Upper lobe of right lung (tissue), 1 donor: ENCODE measurements around the gene PMEPA1. TPM values are rescaled to one million over a fixed set of nuclear protein-coding genes. Genes with fewer than 3 reads are reported as not detected.
"Not testable (repeated sequence)": the region's sequence is repeated elsewhere in the genome, so short reads cannot be mapped to it uniquely, and the experiment has no call there.

Experiments
- ATAC-seq: fragments of 200-7000 bp; cut with Tn5 transposase; one replicate; pipeline ENCODE4 v1.9.1; 2020; ENCODE audit warnings: mild to moderate bottlenecking, moderate library complexity
- DNase-seq: peaks from one replicate; pipeline ENCODE4 v3.0.0-alpha.2; 2020
- H3K27ac ChIP-seq: fragments of 200-600 bp; one replicate; pipeline ENCODE4 v1.8.0; 2022
- H3K27me3 ChIP-seq: fragments of 200-600 bp; one replicate; pipeline ENCODE4 v1.8.0; 2022; ENCODE audit warnings: mild to moderate bottlenecking
- H3K36me3 ChIP-seq: fragments of 200-600 bp; one replicate; pipeline ENCODE4 v1.8.0; 2022
- H3K4me1 ChIP-seq: fragments of 200-600 bp; one replicate; pipeline ENCODE4 v1.8.0; 2022
- H3K4me3 ChIP-seq: fragments of 200-600 bp; one replicate; pipeline ENCODE4 v1.8.0; 2022; ENCODE audit warnings: mild to moderate bottlenecking
- H3K9me3 ChIP-seq: fragments of 200-600 bp; one replicate; pipeline ENCODE4 v1.8.0; 2022
- CTCF ChIP-seq: fragments of 200-600 bp; IDR thresholded peaks from one replicate; pipeline ENCODE4 v1.8.0; 2022; ENCODE audit warnings: antibody characterized with exemption
- intact Hi-C: fragments of 100-400 bp; cut with DNase I; formaldehyde crosslinking; loops from one replicate; pipeline ENCODE4 v1.11.0; 2022
- total RNA-seq: library from RNA; stranded (reverse); fragmentation: NEBNext Ultra II Directional; extraction: Animal tissue kit (Norgen Biotek cat#: 25700); gene quantifications from one replicate; pipeline ENCODE4 v1.2.1, GENCODE V29; 2021
- donor health status: DM: no; HTN: yes; CAD: no; lungs with severe emphysema.

Gene PMEPA1
- total RNA-seq, 1 donor from 2014 or later = 49.1 TPM

- DNase-seq (no peak), ATAC-seq (peak; percentile 92)
- no peak for TF ChIP-seq CTCF
- no peaks in the 10 kb centered on the region for H3K9me3 ChIP-seq
- intact Hi-C loops = no loop called here
- no peaks in the 10 kb centered on the region for H3K4me1 ChIP-seq
- no peaks in the 10 kb centered on the region for H3K36me3 ChIP-seq
- no peak overlapping the region for H3K27ac ChIP-seq
- no peak overlapping the region for H3K4me3 ChIP-seq
- no peaks in the 10 kb centered on the region for H3K27me3 ChIP-seq
These were observed 71.5 kb downstream of the PMEPA1 start for GRCh38 chr20:57638173-57638894.

DNA sequence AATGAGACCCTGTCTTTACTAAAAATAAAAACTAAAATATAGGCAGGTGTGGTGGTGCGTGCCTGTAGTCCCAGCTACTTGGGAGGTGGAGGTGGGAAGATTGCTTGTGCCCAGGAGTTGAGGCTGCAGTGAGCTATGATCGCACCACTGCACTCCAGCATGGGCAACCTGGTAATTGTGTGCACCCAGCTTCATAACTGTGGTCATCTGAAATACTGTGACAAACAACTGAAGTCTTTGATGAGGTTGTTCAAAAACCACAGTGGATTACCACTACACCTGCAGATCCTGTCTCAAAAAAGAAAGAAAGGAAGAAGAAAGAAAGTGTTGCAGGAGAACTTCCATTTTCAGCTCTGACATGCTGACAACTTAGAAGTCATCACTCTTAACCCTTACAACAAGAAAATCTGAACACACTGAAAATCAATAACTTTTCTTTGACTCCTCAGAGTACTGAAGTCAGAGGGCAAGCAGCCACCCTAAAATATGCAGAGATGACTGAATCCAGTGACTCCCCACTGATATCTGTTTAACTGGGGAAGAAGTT, 75.8 kb downstream of the PMEPA1 start:
- Histone ChIP-seq H3K4me1 (peaks cover under 1% of the 10 kb centered on the region), H3K4me3 (no peak overlapping the region), H3K27ac (no peak overlapping the region), H3K27me3 (no peaks in the 10 kb centered on the region), H3K9me3 (no peaks in the 10 kb centered on the region), H3K36me3 (no peaks in the 10 kb centered on the region)
- TF ChIP-seq CTCF = no peak
- ATAC-seq = no peak
- DNase-seq = no peak
- intact Hi-C loops = no loop called here

DNA sequence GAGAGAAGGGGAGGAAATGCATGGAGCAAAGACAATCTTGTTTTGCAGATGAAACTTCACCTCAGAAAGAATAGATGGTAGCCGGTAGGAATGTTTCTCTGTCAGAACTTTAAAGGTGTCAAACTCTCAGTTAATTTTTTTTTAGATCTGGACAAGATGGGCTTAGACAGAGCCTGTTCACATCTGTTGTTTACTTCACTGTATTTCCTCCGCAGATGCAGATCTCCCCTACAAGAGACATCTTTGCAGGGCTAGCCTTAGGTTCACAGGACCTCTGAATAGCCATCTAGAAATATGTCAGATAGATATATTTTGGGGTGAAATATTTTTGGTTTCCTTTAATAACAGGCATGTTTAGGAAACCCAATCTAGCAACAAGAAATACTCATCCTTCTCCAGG, 77.5 kb downstream of the PMEPA1 start:
- no peak overlapping the region for H3K27ac ChIP-seq
- no peak for ATAC-seq
- H3K4me3 ChIP-seq = no peak overlapping the region
- DNase-seq = no peak
- intact Hi-C loops = no loop called here
- H3K27me3 ChIP-seq = no peaks in the 10 kb centered on the region
- peaks cover 16% of the 10 kb centered on the region for H3K4me1 ChIP-seq
- no peaks in the 10 kb centered on the region for H3K9me3 ChIP-seq
- no peaks in the 10 kb centered on the region for H3K36me3 ChIP-seq
- no peak for TF ChIP-seq CTCF

DNA sequence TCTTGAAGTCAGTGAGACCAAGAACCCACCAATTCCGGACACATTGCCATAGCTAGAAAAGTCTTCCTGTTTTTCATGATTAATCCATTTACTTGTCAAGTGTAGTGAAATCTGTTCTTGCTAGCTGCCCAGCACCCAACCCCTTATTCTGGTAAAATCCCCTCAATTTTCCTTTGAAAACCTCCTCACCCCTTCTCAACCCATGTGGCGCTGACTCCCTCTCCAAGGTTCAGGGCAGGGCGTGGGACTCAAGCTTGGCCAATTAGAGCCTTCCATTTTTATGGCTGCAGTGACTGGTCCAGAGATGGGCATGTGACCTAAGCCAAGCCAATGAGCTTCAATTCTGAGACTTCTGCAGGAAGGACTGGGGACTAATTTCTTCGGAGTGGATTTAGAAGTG, 79.8 kb downstream of the PMEPA1 start:
- peak; percentile 62 for DNase-seq
- Histone ChIP-seq H3K9me3 (no peaks in the 10 kb centered on the region), H3K4me1 (peaks cover 19% of the 10 kb centered on the region), H3K27me3 (no peaks in the 10 kb centered on the region), H3K36me3 (no peaks in the 10 kb centered on the region), H3K27ac (peak overlapping the region; percentile 18), H3K4me3 (peak overlapping the region; percentile 36)
- ATAC-seq = peak; percentile 87
- no peak for TF ChIP-seq CTCF
- intact Hi-C loops = no loop called here

DNA sequence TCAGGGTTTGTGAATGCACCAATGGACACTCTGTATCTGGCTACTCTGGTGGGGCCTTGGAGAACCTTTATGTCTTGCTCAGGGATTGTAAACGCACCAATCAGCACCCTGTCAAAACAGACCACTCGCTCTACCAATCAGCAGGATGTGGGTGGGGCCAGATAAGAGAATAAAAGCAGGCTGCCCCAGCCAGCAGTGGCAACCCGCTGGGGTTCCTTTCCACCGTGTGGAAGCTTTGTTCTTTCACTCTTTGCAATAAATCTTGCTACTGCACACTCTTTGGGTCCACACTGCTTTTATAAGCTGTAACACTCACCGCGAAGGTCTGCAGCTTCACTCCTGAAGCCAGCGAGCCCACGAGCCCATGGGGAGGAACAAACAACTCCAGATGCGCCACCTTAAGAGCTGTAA, 80.3 kb downstream of the PMEPA1 start:
- H3K27me3 ChIP-seq, H3K36me3 ChIP-seq, intact Hi-C loops, ATAC-seq, H3K9me3 ChIP-seq, DNase-seq: not testable (repeated sequence)
- Histone ChIP-seq H3K4me3 (peak overlapping the region; percentile 36), H3K27ac (peak overlapping the region; percentile 18), H3K4me1 (peaks cover 19% of the 10 kb centered on the region)

GRCh38 chr20:57628962-57629308, 80.9 kb downstream of the PMEPA1 start:
- H3K9me3 ChIP-seq, H3K36me3 ChIP-seq, ATAC-seq, H3K4me3 ChIP-seq, H3K27me3 ChIP-seq, intact Hi-C loops: not testable (repeated sequence)
- H3K27ac ChIP-seq = peak overlapping the region; percentile 90
- peak; percentile 63 for DNase-seq
- H3K4me1 ChIP-seq = peaks cover 19% of the 10 kb centered on the region
